T-helper 2 cell (primary cell): Measurements from ENCODE around the gene ASF1B.
"Not testable (repeated sequence)": the region's sequence is repeated elsewhere in the genome, so short reads cannot be mapped to it uniquely, and the experiment has no call there.

Experiments
- DNase-seq, 5 experiments: peaks; one replicate each; pipeline versions ENCODE4 v3.0.0 to v3.0.0-alpha.2; 2012 to 2022
- total RNA-seq, 2 donors: gene quantifications; one replicate each; lab custom pipeline; 2026; lab: John Stamatoyannopoulos, UW

The ASF1B gene
- total RNA-seq: 1.6 to 3.4 reads per million in 2 donors

- DNase-seq: peak; percentile 95 to 100 (median 98)
Measured at GRCh38 chr19:14136509-14137281, at the start of gene ASF1B. TSS of gene ASF1B (minus strand) at chr19:14136589. CDS start at chr19:14136456, 133 bp downstream.

GRCh38 chr19:14185691-14186090, 49.3 kb upstream of the ASF1B start:
- not testable (repeated sequence) for DNase-seq

- DNase-seq: no peak
Measured at GRCh38 chr19:14185158-14185557, 48.8 kb upstream of the ASF1B start.

- DNase-seq: no peak
Measured at GRCh38 chr19:14183741-14184350, 47.5 kb upstream of the ASF1B start.

- no peak for DNase-seq
Measured at GRCh38 chr19:14182476-14182875, 46.1 kb upstream of the ASF1B start.

GRCh38 chr19:14181906-14182305, 45.5 kb upstream of the ASF1B start:
- DNase-seq: no peak

GRCh38 chr19:14181199-14181598, 44.8 kb upstream of the ASF1B start:
- not testable (repeated sequence) for DNase-seq

GRCh38 chr19:14177496-14178074, 41.2 kb upstream of the ASF1B start:
- no peak for DNase-seq

- peak in 1 of 5 experiments; percentile 46 for DNase-seq
Measured at GRCh38 chr19:14175351-14175792, 39.0 kb upstream of the ASF1B start.

GRCh38 chr19:14174883-14175282, 38.5 kb upstream of the ASF1B start:
- no peak for DNase-seq

GRCh38 chr19:14168993-14169392, 32.6 kb upstream of the ASF1B start:
- no peak for DNase-seq

- peak in 1 of 5 experiments; percentile 25 for DNase-seq
Measured at GRCh38 chr19:14168259-14168972, 32.0 kb upstream of the ASF1B start.

- peak in 2 of 5 experiments; percentile 21 to 22 for DNase-seq
Measured at GRCh38 chr19:14167576-14168138, 31.3 kb upstream of the ASF1B start.

- peak in 1 of 5 experiments; percentile 36 for DNase-seq
Measured at GRCh38 chr19:14166999-14167575, 30.7 kb upstream of the ASF1B start.

- DNase-seq: peak in 2 of 5 experiments; percentile 21 to 61
Measured at GRCh38 chr19:14165990-14166830, 29.8 kb upstream of the ASF1B start.

- DNase-seq: no peak
Measured at GRCh38 chr19:14164724-14165493, 28.5 kb upstream of the ASF1B start.

GRCh38 chr19:14164082-14164481, 27.7 kb upstream of the ASF1B start:
- no peak for DNase-seq

- DNase-seq: no peak
Measured at GRCh38 chr19:14162871-14163297, 26.5 kb upstream of the ASF1B start.

- no peak for DNase-seq
Measured at GRCh38 chr19:14161305-14161704, 24.9 kb upstream of the ASF1B start.

- DNase-seq: no peak
Measured at GRCh38 chr19:14160017-14160703, 23.8 kb upstream of the ASF1B start.
